Measurements from ENCODE around the gene TENM4.

DNA sequence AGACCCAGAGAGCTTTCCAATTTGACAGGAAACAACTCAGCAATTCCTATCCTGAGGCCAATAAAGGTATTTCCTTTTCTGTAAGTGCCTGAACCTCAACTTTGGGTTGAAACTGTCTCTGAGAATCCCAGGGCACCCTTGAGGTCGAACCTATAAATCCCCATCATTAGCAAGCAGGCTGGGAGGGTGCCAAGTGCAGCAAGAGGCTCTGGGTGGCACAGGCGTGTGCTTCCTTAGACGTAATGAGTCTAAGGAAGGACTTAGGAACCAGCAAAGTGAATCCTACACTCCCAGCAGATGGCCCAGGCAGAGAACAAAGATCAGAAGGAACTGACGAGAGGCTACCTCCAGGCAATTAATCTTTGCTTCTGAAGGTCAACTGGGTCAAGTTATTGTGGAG is 631.9 kb downstream of the TENM4 start:
- TF ChIP-seq CTCF (IDR thresholded peaks at IDR 0.05; ENCODE audit: borderline replicate concordance, extremely low read depth, low read length, poor library complexity, severe bottlenecking) (no peak), EZH2 (IDR thresholded peaks at IDR 0.05; ENCODE audit: borderline replicate concordance, low read depth, low read length, severe bottlenecking) (no peak)

Measured in DND-41 (cell line).